OCI-LY1 (cell line): ENCODE measurements around the gene MINDY4.

Experiments used
- EZH2 ChIP-seq: fragments of 200-600 bp; sonication (generic), shearing (Covaris generic); IDR thresholded peaks from 2 replicates; pipeline ENCODE4 v1.8.0; 2017; ENCODE audit warnings: borderline replicate concordance, mixed run types, mild to moderate bottlenecking, antibody characterized with exemption, low read length, moderate library complexity, mixed read lengths
- TF ChIP-seq, protein P1 (sequence below): fragments of 200-600 bp; sonication (generic), shearing (Covaris generic); IDR thresholded peaks from 2 replicates; pipeline ENCODE4 v1.5.1; 2017; ENCODE audit warnings: mild to moderate bottlenecking, antibody characterized with exemption, low read length, moderate library complexity, mixed read lengths

DNA sequence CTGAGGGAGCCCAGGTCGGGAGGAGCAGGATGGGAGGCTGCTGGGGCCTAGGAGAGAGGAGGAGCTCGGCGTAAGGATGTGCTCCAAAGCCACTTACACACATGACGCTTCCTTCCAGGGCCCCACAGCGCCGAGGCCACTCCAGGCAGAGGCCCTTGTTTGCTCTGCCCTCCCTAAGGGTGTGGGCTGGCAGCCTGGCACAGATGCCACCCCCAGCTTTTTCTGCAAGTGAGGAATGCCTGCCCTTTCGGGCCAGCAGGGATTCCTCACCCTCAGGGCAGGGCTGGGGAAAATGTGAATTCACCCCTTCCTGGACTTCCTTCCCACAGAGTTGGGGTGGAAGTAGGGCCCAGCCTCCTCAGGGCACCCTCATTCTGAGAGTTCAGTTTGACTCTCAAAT is 134.8 kb downstream of the MINDY4 start:
- TF ChIP-seq, protein P1, sequence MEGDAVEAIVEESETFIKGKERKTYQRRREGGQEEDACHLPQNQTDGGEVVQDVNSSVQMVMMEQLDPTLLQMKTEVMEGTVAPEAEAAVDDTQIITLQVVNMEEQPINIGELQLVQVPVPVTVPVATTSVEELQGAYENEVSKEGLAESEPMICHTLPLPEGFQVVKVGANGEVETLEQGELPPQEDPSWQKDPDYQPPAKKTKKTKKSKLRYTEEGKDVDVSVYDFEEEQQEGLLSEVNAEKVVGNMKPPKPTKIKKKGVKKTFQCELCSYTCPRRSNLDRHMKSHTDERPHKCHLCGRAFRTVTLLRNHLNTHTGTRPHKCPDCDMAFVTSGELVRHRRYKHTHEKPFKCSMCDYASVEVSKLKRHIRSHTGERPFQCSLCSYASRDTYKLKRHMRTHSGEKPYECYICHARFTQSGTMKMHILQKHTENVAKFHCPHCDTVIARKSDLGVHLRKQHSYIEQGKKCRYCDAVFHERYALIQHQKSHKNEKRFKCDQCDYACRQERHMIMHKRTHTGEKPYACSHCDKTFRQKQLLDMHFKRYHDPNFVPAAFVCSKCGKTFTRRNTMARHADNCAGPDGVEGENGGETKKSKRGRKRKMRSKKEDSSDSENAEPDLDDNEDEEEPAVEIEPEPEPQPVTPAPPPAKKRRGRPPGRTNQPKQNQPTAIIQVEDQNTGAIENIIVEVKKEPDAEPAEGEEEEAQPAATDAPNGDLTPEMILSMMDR: no peak
- TF ChIP-seq EZH2: no peak
